ENCODE data around the gene CPVL. TPM values are rescaled to one million over a fixed set of nuclear protein-coding genes. Genes with fewer than 3 reads are reported as not detected.
A peak's percentile ranks its signal among the peaks of the same experiment; 100 is the strongest.
"Not testable (repeated sequence)": the region's sequence is repeated elsewhere in the genome, so short reads cannot be mapped to it uniquely, and the experiment has no call there.

The CPVL gene
- total RNA-seq, 1 experiment from 2014 or later: not detected

GRCh38 chr7:29122759-29123158, 23.6 kb downstream of the CPVL start:
- H3K36me3 ChIP-seq (ENCODE audit: insufficient read depth, low read length): no peaks in the 10 kb centered on the region
- H3K9ac ChIP-seq (ENCODE audit: low read length): no peak overlapping the region
- H2AFZ ChIP-seq (ENCODE audit: low read length): no peak overlapping the region
- no peaks in the 10 kb centered on the region for H3K4me1 ChIP-seq (ENCODE audit: low read length)
- no peak overlapping the region for H3K4me3 ChIP-seq (ENCODE audit: low read length)
- H3K4me2 ChIP-seq (ENCODE audit: low read depth, low read length, poor library complexity, severe bottlenecking): no peak overlapping the region
- no peaks in the 10 kb centered on the region for H4K20me1 ChIP-seq (ENCODE audit: insufficient read depth, low read depth, low read length)
- no peaks in the 10 kb centered on the region for H3K9me3 ChIP-seq (ENCODE audit: low read length)
- H3K9me2 ChIP-seq (replicated peaks; ENCODE audit: insufficient read depth, low read length): no peaks in the 10 kb centered on the region
- no peak for DNase-seq
- H3K27me3 ChIP-seq (ENCODE audit: low read length): no peaks in the 10 kb centered on the region
- no peak overlapping the region for H3K27ac ChIP-seq (ENCODE audit: low read length)
- no peaks in the 10 kb centered on the region for H3K79me2 ChIP-seq (ENCODE audit: low read length)

DNA sequence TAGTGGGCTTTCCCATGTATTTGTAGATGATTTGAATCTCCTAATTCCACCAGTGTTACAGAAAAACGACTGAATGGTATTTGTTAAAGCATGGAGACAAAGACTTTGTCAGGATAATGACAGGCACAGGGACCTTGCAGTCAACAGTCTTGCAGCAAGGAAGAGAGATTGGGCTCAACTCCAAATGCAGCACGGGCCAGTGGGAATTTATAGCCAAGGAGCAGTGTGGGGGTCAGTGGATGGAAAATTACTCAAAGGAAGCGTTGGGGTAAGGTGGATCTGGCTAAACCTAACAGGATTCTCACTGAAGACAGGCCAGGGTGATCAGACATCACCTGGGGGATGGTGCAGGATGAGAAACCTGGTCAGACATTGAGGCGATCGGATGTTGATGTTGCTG, 24.3 kb downstream of the CPVL start:
- no peaks in the 10 kb centered on the region for H3K79me2 ChIP-seq (ENCODE audit: low read length)
- H3K4me1 ChIP-seq (ENCODE audit: low read length): no peaks in the 10 kb centered on the region
- H3K36me3 ChIP-seq (ENCODE audit: insufficient read depth, low read length): no peaks in the 10 kb centered on the region
- no peak overlapping the region for H3K4me3 ChIP-seq (ENCODE audit: low read length)
- no peak overlapping the region for H2AFZ ChIP-seq (ENCODE audit: low read length)
- H3K9me3 ChIP-seq (ENCODE audit: low read length): no peaks in the 10 kb centered on the region
- no peaks in the 10 kb centered on the region for H4K20me1 ChIP-seq (ENCODE audit: insufficient read depth, low read depth, low read length)
- H3K4me2 ChIP-seq (ENCODE audit: low read depth, low read length, poor library complexity, severe bottlenecking): no peak overlapping the region
- no peaks in the 10 kb centered on the region for H3K27me3 ChIP-seq (ENCODE audit: low read length)
- no peaks in the 10 kb centered on the region for H3K9me2 ChIP-seq (replicated peaks; ENCODE audit: insufficient read depth, low read length)
- H3K9ac ChIP-seq (ENCODE audit: low read length): no peak overlapping the region
- no peak overlapping the region for H3K27ac ChIP-seq (ENCODE audit: low read length)
- no peak for DNase-seq

DNA sequence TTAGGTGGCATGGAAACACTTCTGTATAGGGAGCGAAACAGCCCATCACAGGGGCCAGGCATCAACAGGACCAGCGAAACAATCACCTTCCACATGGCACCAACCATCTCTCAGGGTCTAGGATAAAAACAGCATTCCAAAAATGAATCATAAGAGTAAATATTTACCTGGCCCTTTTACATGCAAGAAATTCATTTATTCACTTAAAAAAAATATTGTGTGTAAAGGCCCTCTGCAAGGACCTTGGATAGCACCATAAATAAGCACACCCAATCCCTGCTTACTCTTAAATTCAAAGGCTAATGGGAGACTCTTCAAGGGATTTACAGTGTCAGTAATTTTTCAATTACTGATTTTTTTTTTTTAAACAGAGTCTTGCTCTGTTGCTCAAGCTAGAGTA, 25.4 kb downstream of the CPVL start:
- H4K20me1 ChIP-seq (ENCODE audit: insufficient read depth, low read depth, low read length): no peaks in the 10 kb centered on the region
- H3K4me1 ChIP-seq (ENCODE audit: low read length): no peaks in the 10 kb centered on the region
- H3K9ac ChIP-seq (ENCODE audit: low read length): no peak overlapping the region
- no peak overlapping the region for H2AFZ ChIP-seq (ENCODE audit: low read length)
- no peak for DNase-seq
- H3K9me3 ChIP-seq (ENCODE audit: low read length): no peaks in the 10 kb centered on the region
- H3K36me3 ChIP-seq (ENCODE audit: insufficient read depth, low read length): no peaks in the 10 kb centered on the region
- H3K79me2 ChIP-seq (ENCODE audit: low read length): no peaks in the 10 kb centered on the region
- H3K4me2 ChIP-seq (ENCODE audit: low read depth, low read length, poor library complexity, severe bottlenecking): no peak overlapping the region
- H3K27ac ChIP-seq (ENCODE audit: low read length): no peak overlapping the region
- H3K9me2 ChIP-seq (replicated peaks; ENCODE audit: insufficient read depth, low read length): no peaks in the 10 kb centered on the region
- H3K27me3 ChIP-seq (ENCODE audit: low read length): no peaks in the 10 kb centered on the region
- H3K4me3 ChIP-seq (ENCODE audit: low read length): no peak overlapping the region

- Histone ChIP-seq H3K4me2 (ENCODE audit: low read depth, low read length, poor library complexity, severe bottlenecking) (no peak overlapping the region), H3K9me3 (ENCODE audit: low read length) (no peaks in the 10 kb centered on the region), H3K4me1 (ENCODE audit: low read length) (peaks cover 6% of the 10 kb centered on the region), H3K79me2 (ENCODE audit: low read length) (no peaks in the 10 kb centered on the region), H3K4me3 (ENCODE audit: low read length) (no peak overlapping the region), H3K36me3 (ENCODE audit: insufficient read depth, low read length) (no peaks in the 10 kb centered on the region), H4K20me1 (ENCODE audit: insufficient read depth, low read depth, low read length) (no peaks in the 10 kb centered on the region), H2AFZ (ENCODE audit: low read length) (no peak overlapping the region), H3K9ac (ENCODE audit: low read length) (no peak overlapping the region), H3K27me3 (ENCODE audit: low read length) (no peaks in the 10 kb centered on the region), H3K9me2 (replicated peaks; ENCODE audit: insufficient read depth, low read length) (no peaks in the 10 kb centered on the region), H3K27ac (ENCODE audit: low read length) (no peak overlapping the region)
- no peak for DNase-seq
Observed at GRCh38 chr7:29119538-29119937, 26.8 kb downstream of the CPVL start.

- Histone ChIP-seq H3K27me3 (ENCODE audit: low read length) (no peaks in the 10 kb centered on the region), H3K9me2 (replicated peaks; ENCODE audit: insufficient read depth, low read length) (no peaks in the 10 kb centered on the region), H3K4me2 (ENCODE audit: low read depth, low read length, poor library complexity, severe bottlenecking) (no peak overlapping the region), H3K9ac (ENCODE audit: low read length) (no peak overlapping the region), H3K9me3 (ENCODE audit: low read length) (no peaks in the 10 kb centered on the region), H3K36me3 (ENCODE audit: insufficient read depth, low read length) (no peaks in the 10 kb centered on the region), H3K27ac (ENCODE audit: low read length) (no peak overlapping the region), H3K4me3 (ENCODE audit: low read length) (no peak overlapping the region), H4K20me1 (ENCODE audit: insufficient read depth, low read depth, low read length) (no peaks in the 10 kb centered on the region), H3K4me1 (ENCODE audit: low read length) (peaks cover 21% of the 10 kb centered on the region), H3K79me2 (ENCODE audit: low read length) (no peaks in the 10 kb centered on the region), H2AFZ (ENCODE audit: low read length) (no peak overlapping the region)
- DNase-seq: no peak
Observed at GRCh38 chr7:29116361-29117200, 29.8 kb downstream of the CPVL start.

DNA sequence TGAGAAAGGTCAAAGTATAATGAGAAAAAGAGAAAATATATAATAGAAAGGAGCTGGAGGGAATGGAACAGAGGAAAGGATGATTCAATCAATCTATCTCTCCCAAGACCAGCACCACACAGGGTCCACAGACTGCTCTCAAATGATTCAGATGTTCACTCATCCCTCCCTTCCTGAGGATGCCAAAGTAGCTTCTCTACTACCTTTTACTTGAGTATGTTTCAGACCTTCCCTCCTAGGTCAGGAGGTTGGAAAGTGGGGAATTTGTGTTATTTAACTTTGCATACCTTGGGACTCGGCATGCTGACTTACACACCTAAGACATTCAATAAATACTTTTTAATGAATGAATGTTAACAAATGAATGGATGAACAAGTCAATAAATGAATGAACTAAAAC, 30.6 kb downstream of the CPVL start:
- no peaks in the 10 kb centered on the region for H4K20me1 ChIP-seq (ENCODE audit: insufficient read depth, low read depth, low read length)
- no peak overlapping the region for H3K4me3 ChIP-seq (ENCODE audit: low read length)
- peaks cover 21% of the 10 kb centered on the region for H3K4me1 ChIP-seq (ENCODE audit: low read length)
- no peak overlapping the region for H3K9ac ChIP-seq (ENCODE audit: low read length)
- no peaks in the 10 kb centered on the region for H3K36me3 ChIP-seq (ENCODE audit: insufficient read depth, low read length)
- H3K27me3 ChIP-seq (ENCODE audit: low read length): no peaks in the 10 kb centered on the region; the same call in 1 of the 2 replicates
- no peak for DNase-seq
- H3K79me2 ChIP-seq (ENCODE audit: low read length): no peaks in the 10 kb centered on the region
- H3K9me2 ChIP-seq (replicated peaks; ENCODE audit: insufficient read depth, low read length): no peaks in the 10 kb centered on the region
- H3K4me2 ChIP-seq (ENCODE audit: low read depth, low read length, poor library complexity, severe bottlenecking): no peak overlapping the region
- H2AFZ ChIP-seq (ENCODE audit: low read length): no peak overlapping the region
- H3K9me3 ChIP-seq (ENCODE audit: low read length): no peaks in the 10 kb centered on the region
- H3K27ac ChIP-seq (ENCODE audit: low read length): no peak overlapping the region

- Histone ChIP-seq H4K20me1 (ENCODE audit: insufficient read depth, low read depth, low read length) (no peaks in the 10 kb centered on the region), H3K9ac (ENCODE audit: low read length) (no peak overlapping the region), H2AFZ (ENCODE audit: low read length) (no peak overlapping the region), H3K27ac (ENCODE audit: low read length) (no peak overlapping the region), H3K36me3 (ENCODE audit: insufficient read depth, low read length) (no peaks in the 10 kb centered on the region), H3K9me3 (ENCODE audit: low read length) (no peaks in the 10 kb centered on the region), H3K79me2 (ENCODE audit: low read length) (no peaks in the 10 kb centered on the region), H3K9me2 (replicated peaks; ENCODE audit: insufficient read depth, low read length) (no peaks in the 10 kb centered on the region), H3K4me3 (ENCODE audit: low read length) (no peak overlapping the region), H3K27me3 (ENCODE audit: low read length) (no peaks in the 10 kb centered on the region; the same call in 1 of the 2 replicates), H3K4me2 (ENCODE audit: low read depth, low read length, poor library complexity, severe bottlenecking) (no peak overlapping the region), H3K4me1 (ENCODE audit: low read length) (peaks cover 21% of the 10 kb centered on the region)
- no peak for DNase-seq
Observed at GRCh38 chr7:29115130-29115687, 31.1 kb downstream of the CPVL start.

DNA sequence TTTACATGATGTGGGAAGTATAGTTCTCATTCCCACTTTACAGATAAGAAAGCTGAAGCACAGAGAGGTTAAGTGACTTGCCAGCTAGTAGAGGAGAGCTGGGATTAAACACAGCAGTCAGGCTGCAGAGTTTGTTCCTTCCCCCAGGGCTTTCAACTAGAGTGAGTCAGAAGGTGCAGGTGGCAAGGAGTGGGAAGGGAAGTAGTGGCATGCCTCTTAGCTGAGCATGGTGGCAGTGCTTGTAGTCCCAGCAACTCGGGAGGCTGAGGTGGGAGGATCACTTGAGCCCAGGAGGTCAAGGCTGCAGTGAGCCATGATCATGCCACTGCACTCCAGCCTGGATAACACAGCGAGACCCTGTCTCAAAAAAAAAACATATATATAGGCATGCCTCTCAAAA, 32.1 kb downstream of the CPVL start:
- H3K79me2 ChIP-seq (ENCODE audit: low read length); H4K20me1 ChIP-seq (ENCODE audit: insufficient read depth, low read depth, low read length); H3K9ac ChIP-seq (ENCODE audit: low read length); H3K27ac ChIP-seq (ENCODE audit: low read length); H3K4me3 ChIP-seq (ENCODE audit: low read length); DNase-seq; H3K9me3 ChIP-seq (ENCODE audit: low read length); H3K36me3 ChIP-seq (ENCODE audit: insufficient read depth, low read length); H2AFZ ChIP-seq (ENCODE audit: low read length); H3K27me3 ChIP-seq (ENCODE audit: low read length); H3K9me2 ChIP-seq (replicated peaks; ENCODE audit: insufficient read depth, low read length): not testable (repeated sequence)
- Histone ChIP-seq H3K4me1 (ENCODE audit: low read length) (peaks cover 21% of the 10 kb centered on the region), H3K4me2 (ENCODE audit: low read depth, low read length, poor library complexity, severe bottlenecking) (peak overlapping the region; percentile 16)

All from Karpas-422 (cell line).